ENCODE data around the gene FAHD1.
"Not testable (repeated sequence)": the region's sequence is repeated elsewhere in the genome, so short reads cannot be mapped to it uniquely, and the experiment has no call there.

Gene FAHD1

DNA sequence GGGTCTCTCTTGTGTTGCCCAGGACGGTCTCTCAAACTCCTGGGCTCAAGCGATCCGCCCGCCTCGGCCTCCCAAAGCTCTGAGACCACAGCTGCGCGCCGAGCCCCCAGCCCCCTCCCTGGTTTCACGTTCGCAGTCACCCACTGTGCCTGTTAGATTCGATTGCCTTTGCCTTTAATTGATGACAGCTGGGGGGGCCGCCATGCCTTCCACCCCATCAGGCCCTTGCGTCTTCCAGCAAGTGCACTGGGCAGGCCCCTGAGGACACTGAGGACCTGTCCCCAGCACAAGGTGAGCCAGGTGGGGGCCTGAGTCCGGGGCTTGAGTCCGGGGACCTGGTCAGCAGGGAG is 36.8 kb upstream of the FAHD1 start:
- no peak for DNase-seq

DNA sequence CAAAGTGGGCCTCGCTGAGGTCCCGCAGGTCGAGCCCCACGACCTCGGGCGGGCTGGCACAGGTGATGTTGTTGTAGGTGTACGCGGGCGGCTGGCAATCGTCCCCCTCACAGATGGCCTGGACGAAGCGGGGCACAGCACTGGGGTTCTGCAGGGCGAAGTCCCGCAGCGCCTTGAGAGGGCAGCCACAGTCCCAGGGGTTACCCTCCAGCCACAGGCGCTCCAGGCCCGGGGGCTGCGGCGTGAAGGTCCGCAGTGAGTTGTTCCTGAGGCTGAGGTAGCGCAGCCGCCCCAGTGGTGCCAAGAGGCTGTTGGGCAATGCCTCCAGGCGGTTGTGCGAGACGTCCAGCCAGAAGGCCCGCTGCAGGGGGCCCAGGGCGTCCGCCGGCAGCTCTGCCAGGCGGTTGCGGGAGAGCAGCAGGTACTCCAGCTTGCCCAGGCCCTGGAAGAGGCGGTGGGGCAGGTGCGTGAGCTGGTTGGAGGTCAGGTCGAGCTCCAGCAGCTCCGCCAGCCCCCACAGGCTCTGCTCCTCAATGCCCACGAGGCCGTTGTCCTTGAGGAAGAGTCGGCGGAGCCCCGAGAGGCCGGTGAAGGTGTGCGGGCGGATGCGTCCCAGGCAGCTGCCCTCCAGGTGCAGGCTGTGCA is 36.3 kb upstream of the FAHD1 start:
- no peak for DNase-seq

DNA sequence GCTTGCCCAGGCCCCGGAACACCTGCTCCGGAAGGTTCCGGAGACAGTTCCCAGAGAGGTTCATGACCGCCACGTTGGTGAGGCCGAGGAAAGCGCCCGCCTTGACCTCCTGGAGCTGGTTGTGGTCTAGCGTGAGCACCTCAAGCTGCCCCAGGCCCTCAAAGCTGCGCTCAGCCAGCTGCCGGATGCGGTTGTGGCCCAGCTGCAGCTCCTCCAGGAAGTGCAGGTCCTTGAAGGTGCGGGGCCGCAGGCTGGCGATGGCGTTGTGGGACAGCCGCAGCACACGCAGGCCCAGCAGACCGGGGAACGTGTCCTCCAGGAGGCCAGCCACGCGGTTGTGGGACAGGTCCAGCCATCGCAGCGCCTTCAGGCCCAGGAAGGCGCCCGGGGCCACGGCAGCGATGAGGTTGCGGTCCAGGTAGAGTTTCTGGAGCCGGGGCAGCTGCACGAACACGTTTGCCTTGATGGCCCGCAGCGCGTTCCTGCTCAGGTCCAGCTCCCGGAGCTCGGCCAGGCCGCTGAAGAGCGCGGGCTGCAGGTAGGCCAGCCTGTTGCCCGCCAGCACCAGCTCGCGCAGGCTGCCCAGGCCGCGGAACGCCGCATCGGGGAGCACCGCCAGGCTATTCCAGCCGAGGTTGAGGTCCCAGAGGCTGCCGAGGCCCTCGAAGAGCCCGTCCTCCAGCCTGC is 35.6 kb upstream of the FAHD1 start:
- no peak for DNase-seq

DNA sequence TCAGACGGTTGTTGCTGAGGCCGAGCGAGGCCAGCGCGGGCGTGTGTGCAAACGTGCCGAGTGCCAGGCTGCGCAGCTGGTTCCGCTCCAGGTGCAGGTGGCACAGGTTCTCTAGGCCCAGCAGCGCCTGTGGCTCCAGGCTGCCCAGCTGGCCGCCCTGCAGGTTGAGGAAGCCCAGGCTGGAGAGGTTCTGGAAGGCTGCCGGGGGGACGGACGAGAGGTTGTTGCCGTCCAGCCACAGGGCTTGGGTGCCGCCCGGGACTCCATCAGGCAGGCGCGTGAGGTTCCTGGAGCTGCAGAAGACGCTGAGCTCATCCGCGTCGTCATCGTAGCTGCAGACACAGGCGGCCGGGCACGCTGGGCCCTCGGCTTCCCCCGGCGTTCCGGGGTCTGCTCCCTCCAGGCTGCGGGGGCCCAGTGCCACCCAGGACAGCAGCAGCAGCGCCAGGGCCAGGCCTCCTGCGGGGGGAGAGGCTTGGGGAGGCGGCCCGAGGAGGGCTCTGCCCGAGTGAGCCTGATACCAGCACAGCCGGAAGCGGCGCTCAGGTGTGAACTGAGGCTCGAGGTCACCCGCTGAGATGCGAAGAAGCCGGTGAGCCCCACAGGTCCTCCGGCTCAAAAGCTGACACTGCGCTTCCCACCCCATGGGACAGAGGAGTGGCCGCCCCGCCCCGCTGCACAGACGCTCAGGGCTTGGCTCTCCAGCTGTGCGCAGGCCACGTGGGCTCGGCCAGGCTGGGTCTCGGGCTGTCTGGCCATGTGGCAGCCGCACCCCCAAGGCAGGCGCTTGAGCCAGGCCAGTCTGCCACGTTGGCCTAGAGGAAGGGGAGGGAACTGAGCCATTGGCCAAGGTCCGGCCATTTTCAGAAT is 34.8 kb upstream of the FAHD1 start:
- DNase-seq: no peak

DNA sequence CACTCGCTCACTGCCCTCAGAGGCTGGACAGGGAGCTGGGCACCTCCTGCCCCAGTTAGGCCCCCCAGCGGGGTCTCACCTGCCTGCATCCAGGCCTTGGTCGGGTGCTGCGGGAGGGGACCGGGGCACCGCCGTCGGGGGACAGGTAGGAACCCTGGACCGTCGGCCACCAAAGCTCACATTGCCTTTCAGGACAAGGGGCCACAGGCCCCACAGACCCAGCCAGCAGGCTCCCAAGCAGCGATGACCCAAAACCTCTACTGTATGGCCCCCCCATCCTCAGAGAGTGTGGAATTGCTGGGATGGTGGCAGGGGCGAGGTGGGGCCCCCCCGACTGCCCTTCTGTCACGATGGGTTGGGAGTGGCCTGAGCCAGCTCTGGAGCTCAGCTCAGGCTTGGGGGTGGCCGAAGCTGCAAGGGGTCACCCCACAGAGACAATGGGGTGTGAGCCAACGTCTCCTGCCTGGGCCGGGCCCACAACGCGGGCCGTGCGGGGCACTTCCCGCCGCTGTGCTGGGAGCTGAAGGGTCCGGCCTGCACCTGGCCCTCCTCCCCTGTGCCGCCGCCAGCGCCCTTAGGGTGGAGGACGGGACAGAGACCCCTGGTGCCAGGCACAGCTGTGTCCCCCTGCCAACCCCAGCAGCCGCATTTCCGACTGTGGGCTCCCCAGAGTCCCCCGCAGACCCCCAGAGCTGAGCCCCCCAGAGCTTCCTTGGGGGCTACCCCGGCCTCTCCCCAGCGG is 34.0 kb upstream of the FAHD1 start:
- DNase-seq: no peak

DNA sequence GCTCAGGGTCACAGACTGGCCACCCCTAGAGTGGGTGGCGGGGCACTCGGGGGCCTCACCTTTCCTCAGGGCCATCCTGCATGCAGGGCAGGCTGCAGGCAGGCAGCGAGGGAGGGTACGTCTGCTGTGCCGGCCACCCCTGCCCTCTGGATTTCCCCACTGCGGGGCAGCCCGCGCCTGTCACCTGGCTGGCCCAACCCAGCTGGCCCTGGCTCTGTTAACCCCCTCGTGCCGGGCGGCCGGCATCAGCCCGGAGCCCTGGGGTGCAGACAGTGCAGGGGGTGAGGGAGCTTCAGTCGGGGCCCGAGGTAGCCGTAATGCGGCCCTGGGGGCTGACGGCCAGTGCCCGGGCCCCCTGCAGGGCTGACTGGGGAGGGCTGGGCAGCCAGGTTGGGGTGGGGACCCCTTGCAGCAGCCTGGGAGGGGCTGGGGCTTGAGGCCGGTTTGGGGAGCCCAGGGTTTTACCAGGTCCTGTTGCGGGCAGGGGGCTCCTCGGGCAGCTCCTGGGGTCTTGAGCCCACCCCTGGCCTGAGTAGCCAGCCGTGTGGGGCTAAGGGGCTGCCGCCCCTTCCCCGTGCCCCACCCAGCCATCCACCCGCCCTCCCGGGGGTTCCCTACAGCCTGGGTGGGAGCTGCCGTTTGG is 33.3 kb upstream of the FAHD1 start, which contains the start of gene IGFALS:
Gene IGFALS, minus strand, starts transcription at position 128 of the 643 bp plus-strand sequence. Its CDS starts 53 bp downstream, at position 75.
- DNase-seq: no peak

DNA sequence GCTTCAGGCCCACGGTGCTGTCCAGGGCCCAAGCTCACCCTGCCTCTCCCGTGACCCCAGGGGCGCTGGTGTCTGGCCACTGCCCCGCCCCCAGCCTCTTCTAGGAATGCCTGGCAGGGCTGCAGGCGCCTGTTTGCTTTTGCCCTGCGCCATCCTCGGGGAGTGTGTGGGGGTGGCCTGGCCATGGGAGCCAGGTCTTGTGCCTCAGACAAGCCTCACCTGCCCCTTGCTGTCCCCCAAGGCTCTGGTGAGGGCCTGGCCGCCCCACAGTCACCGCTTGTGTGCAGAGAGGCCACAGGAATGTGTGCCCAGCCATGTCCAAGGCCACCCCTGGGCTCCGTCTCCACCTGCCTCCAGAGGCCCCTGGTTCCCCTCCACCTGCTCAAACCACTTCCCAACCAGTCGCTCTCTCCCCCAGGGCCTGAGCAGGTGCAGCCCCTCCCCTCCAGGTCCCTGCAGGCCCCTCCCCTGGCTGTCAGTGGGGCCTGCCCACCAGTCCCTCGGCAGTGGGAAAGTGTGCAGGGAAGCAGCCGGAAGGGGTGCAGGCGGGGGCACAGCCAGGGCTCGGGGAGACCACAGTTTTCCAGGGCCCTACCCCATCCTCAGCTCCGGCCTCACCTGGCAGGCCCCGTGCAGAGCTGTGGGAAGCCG is 32.7 kb upstream of the FAHD1 start:
- no peak for DNase-seq

DNA sequence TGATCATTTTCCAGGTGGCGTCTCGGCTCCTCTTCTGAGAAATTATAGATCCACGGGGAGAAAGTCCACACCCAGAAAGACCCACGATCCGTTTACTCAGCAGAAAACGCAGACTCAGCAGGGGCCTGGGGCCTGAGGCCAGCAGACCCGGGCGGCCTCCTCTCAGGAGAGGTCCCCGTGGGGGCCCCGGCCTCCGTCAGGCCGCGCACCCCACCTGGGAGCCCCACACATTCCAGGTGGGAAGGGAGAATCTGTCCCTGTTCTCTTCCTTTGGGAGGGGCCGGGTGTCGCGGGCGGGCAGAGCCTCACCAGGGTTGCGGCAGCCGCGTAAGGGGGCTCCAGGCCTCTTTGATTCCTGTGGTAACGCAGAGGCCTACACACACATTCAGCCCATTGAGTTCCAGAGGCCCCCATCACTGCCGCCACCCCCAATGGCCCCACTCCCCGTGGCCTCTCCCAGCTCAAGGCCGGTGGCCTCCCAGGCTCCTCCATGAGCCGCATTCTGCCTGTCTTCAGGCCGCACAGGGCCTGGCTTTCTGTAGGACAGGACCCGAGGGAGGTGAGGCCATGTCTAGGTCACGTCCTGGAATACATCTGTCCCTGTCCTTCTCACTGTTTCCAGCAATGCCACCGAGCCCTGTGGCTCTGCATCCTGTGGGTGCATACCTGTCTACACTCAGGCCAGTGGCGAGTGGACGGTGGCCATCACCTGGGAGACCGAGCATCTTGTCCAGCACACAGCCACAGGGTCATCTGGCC is 31.9 kb upstream of the FAHD1 start:
- DNase-seq: no peak

DNA sequence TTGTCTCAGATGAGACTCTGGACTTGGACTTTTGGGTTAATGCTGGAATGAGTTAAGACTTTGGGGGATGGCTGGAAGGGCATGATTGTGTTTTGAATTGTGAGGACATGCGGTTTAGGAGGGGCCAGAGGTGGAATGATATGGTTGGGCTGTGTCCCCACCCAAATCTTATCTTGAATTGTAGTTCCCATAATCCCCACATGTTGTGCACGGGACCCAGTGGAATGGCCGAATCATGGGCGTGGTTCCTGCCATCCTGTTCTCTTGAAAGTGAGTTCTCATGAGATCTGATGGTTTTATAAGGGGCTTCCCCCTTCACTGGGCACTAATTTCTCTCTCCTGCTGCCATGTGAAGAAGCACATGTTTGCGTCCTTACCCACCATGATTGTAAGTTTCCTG is 27.7 kb upstream of the FAHD1 start:
- DNase-seq: not testable (repeated sequence)

DNA sequence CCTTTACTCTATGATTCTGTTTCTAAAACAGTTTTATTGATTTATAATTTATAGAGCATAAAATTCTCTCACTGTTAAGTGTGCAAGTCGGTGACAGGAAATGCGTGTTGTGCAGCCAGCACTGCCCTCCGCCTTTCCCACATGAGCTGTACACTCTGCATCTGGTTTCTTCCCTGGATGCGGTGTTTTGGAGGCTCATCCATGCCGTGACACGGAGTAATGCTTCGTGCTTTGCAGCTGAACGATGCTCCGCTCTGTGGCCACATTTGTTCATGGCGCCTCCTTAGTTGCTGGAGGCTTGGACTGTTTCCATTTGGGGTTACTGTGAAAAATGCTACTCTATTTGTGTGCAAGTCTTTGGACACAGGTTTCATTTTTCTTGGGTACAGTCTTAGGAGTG is 26.3 kb upstream of the FAHD1 start:
- no peak for DNase-seq

DNA sequence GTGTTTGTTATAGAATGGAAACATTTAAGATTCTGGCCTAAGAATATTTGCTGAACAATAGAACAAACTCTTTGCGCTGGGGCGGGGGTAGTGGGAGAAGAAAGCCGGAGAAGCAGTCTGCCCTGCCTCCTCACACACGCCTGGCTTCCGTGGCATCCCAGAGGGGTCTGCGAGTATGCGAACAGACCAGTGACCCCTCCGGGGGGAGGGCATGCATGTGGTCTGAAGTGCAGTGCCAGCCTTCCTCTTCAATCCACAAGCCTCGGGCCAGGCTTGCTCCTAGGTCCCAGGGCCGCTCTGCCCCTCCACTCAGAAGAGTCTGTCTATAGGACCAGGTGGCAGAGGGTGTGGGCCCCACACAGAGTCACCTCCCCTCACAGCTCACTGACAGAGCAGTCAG is 19.4 kb upstream of the FAHD1 start:
- DNase-seq: no peak

DNA sequence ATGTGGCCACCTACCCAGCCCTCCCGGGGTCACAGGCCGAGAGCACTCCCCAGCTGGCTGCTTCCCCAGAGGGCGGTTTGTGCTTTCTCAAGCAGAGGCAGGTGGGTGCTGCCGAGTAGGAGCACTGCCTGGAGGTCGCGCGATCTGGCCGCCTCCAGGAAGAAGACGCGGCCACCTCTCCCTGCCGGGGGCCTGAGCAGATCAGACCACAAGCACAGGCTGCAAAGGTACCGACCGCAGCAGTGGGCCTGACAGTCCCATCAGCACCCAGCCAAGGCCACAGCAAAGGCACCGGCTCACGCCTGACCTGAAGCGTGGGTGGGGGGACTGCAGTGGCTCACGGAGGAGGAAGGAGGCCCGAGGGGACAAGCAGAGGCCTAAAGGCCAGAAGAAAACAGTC is 18.3 kb upstream of the FAHD1 start:
- no peak for DNase-seq

DNA sequence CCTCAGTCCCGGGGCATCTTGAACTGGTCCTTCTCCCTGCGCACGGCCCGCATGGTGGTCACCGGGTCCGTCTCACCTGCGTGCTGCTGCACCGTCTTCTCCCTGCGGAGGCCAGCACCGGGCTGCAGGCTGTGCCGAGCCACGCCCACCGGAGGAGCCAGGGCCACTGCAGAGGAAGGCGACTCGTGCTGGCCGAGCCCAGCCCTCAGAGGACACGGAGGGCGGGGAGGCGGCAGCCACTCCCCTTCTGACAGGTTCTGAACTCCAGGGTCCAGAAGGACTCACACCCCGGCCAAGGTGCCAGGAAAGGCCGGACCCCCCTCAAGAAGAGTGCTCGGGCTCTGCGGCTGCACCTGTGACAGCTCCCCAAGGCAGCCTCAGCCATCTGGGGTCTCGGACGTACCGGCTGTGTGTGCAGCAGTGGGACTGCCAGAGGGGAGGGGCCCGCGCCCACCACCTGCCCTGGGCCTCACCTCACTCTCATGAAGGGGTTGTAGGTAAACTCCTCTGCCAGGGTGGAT is 17.7 kb upstream of the FAHD1 start:
- no peak for DNase-seq

DNA sequence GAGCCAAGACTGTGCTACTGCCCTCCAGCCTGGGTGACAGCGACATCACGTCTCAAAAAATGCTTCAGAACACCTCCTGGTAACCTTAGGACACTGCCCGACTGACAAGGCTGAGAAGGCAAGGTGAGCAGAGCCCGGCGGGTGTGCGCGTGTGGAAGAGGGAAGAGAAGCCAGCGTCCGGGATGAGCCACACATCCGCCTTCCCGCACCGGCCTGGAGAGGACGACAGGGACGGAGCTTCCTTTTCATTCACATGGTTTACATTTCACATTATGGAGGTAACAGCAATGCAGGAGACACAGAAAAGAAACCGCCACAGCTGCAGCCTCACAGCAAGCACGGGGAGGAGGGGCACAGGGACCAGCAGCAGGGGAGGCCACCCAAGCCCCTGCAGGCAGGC is 16.9 kb upstream of the FAHD1 start:
- DNase-seq: no peak

DNA sequence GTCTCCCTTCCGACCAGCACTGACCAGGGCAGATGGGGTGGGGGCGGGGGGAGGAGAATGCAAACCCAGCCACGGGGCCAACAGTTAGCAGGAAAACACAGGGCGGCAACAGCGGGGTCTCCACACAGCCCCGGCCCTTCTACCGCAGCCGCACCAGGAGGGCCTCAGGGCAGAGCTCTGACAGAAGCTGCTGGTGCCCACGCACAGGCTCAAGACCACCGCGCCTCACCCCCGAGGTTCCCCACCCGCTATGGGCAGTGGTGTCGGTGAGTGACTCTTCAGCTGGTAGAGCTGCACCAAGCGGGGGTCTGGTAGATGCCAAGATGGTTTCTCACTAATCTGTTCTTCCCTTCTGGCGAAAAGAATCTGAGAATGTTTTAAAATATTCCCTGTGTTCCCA is 16.5 kb upstream of the FAHD1 start:
- no peak for DNase-seq

DNA sequence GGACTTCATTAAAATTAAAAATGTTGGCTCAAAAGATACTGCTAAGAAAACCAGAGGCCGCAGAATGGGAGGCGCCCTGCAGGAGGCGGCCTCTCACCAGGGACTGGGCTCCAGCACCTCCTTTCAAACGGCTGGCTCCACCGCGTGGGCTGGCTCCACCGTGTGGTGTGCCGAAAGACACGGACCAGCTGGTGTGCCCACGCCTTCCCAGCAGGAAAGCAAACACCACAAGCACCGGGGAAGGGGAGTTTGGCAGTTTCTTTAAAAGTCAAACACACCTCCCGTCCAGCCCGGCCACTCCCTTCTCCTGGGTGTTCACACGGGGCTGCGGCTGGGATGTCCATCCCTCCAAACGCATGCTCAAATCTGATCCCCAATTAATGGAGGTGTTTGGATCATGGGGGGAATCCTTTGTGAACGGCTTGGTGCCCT is 14.3 kb upstream of the FAHD1 start:
- DNase-seq: peak; percentile 23

DNA sequence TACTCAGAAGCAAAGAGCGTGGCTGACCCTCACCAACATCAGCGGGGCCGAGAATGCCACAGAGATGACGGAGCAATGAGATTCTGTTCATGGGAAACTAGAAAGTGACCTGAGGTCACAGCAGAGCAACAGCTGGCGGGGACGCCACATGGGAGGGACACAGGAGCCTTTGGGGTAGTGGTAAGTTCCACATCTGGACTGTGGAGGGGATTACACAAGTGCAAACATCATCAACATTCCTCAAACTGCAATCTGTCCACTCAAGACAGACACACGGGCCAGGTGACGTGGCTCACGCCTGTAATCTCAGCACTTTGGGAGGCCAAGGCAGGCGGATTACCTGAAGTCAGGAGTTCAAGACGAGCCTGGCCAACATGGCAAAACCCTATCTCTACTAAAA is 11.5 kb upstream of the FAHD1 start:
- no peak for DNase-seq

DNA sequence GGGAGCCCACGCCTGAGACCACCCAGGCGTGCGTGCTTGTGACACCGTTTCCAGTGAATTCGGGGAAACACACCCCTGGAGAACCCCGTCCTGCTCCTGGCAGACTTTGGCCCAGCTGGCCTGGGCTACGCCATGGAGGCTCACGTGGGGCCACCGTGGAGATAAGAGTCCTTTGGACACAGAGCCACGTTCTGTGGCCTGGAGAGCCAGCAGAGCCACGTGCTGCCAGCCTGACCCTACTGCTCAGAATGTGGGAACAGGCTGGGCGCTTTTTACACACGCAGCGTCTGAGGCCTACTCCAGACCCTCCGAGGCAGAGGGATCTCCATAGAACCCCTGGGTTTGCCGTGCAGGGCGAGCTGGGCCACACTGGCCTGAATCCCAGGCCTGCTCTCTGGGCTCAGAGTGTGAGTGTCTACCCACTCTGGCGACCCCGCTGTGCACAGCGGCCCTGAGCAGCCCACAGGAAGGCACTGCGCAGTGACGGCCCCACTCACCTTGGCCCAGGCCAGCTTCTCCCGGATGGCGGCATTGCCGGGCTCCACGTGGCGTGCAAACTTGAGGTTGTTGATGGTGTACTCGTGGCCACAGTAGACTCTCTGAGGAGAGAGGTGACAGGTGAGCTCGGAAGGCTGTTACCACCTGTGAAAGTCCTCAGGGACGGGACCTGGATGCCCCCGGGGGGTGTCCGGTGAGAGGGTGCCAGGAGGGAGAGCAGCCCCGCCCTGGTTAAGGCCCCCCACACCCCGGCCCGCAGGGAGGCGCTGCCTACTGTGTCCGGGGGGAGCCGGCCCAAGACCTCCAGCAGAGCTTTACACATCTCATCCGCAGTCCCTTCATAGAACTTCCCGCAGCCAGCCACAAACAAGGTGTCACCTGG is 10.4 kb upstream of the FAHD1 start:
- no peak for DNase-seq

DNA sequence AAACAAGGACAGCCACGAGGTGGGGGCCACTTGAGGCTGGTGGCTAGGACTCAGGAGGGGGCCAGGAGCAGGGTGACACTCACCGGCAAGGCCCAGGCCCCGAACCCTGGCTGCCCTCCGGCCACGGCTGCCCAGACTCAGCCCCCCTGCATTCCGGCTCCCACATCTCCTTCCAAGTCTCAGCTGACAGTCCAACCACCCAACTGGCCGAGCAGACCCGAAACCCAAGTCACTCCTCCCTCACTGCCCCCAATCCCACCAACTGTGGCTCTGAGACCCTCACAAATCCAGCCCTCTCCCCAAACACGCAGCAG is 9.8 kb upstream of the FAHD1 start:
- no peak for DNase-seq

DNA sequence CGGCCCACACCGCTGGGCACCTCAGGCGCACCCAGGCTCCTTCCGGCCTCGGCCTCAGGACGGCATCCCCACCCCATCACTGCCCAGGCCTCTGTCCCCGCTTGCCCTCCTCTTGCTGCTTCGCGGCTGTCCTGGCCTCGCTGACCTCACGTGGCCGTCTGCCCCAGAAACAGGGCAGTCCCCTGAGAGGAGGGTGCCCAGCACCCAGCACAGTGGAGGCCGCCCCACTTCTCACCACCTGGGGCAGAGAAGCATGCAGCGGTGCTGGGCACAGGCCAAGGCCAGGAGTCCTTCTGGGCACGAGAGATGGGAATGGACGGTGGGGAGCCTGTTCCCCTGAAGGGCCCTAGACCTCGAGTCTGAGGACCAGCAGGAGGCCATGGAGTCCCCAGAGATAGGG is 9.3 kb upstream of the FAHD1 start:
- no peak for DNase-seq
